ENCODE data around the gene CMIP.
"Not testable (repeated sequence)": the region's sequence is repeated elsewhere in the genome, so short reads cannot be mapped to it uniquely, and the experiment has no call there.

CMIP gene

GRCh38 chr16:81687131-81687456 is 242.5 kb downstream of the CMIP start:
- peaks cover 4% of the 10 kb centered on the region; the same call in 1 of the 2 replicates for H3K36me3 ChIP-seq (ENCODE audit: insufficient read depth, low read length)
- no peaks in the 10 kb centered on the region for H3K9me2 ChIP-seq (replicated peaks; ENCODE audit: low read depth, low read length)
- H2AFZ ChIP-seq (ENCODE audit: low read length): no peak overlapping the region
- TF ChIP-seq EZH2phosphoT487 (IDR thresholded peaks at IDR 0.05; ENCODE audit: borderline replicate concordance): no peak
- TF ChIP-seq CTCF (conservative IDR thresholded peaks at IDR 0.05; ENCODE audit: low read length): no peak
- H3F3A ChIP-seq (ENCODE audit: low read depth): no peaks in the 10 kb centered on the region
- H3K4me1 ChIP-seq (ENCODE audit: insufficient read depth, low read length, poor library complexity, severe bottlenecking): no peaks in the 10 kb centered on the region
- H3K9ac ChIP-seq (ENCODE audit: low read depth, low read length, poor library complexity, severe bottlenecking): no peak overlapping the region
- no peak overlapping the region for H3K4me3 ChIP-seq (ENCODE audit: low read length, poor library complexity, severe bottlenecking)
- H3K9me3 ChIP-seq (ENCODE audit: insufficient read depth, low read depth, low read length): no peaks in the 10 kb centered on the region
- no peaks in the 10 kb centered on the region for H3K27me3 ChIP-seq (ENCODE audit: insufficient read depth, low read length, poor library complexity, severe bottlenecking)
- H4K20me1 ChIP-seq (ENCODE audit: insufficient read depth, low read length, poor library complexity, severe bottlenecking): no peaks in the 10 kb centered on the region
- H3K79me2 ChIP-seq (ENCODE audit: insufficient read depth, low read length): no peaks in the 10 kb centered on the region
- no peak overlapping the region for H3K4me2 ChIP-seq (ENCODE audit: low read depth, low read length, poor library complexity, severe bottlenecking)

GRCh38 chr16:81688182-81688581 is 243.6 kb downstream of the CMIP start:
- no peaks in the 10 kb centered on the region for H3K9me3 ChIP-seq (ENCODE audit: insufficient read depth, low read depth, low read length)
- no peak overlapping the region for H3K9ac ChIP-seq (ENCODE audit: low read depth, low read length, poor library complexity, severe bottlenecking)
- H4K20me1 ChIP-seq (ENCODE audit: insufficient read depth, low read length, poor library complexity, severe bottlenecking): no peaks in the 10 kb centered on the region
- H2AFZ ChIP-seq (ENCODE audit: low read length): no peak overlapping the region
- no peaks in the 10 kb centered on the region for H3K9me2 ChIP-seq (replicated peaks; ENCODE audit: low read depth, low read length)
- no peaks in the 10 kb centered on the region for H3K79me2 ChIP-seq (ENCODE audit: insufficient read depth, low read length)
- H3K36me3 ChIP-seq (ENCODE audit: insufficient read depth, low read length): peaks cover 13% of the 10 kb centered on the region; the same call in 1 of the 2 replicates
- no peak overlapping the region for H3K4me3 ChIP-seq (ENCODE audit: low read length, poor library complexity, severe bottlenecking)
- TF ChIP-seq CTCF (conservative IDR thresholded peaks at IDR 0.05; ENCODE audit: low read length) (no peak), EZH2phosphoT487 (IDR thresholded peaks at IDR 0.05; ENCODE audit: borderline replicate concordance) (no peak)
- no peak overlapping the region for H3K4me2 ChIP-seq (ENCODE audit: low read depth, low read length, poor library complexity, severe bottlenecking)
- no peaks in the 10 kb centered on the region for H3F3A ChIP-seq (ENCODE audit: low read depth)
- no peaks in the 10 kb centered on the region for H3K27me3 ChIP-seq (ENCODE audit: insufficient read depth, low read length, poor library complexity, severe bottlenecking)
- H3K4me1 ChIP-seq (ENCODE audit: insufficient read depth, low read length, poor library complexity, severe bottlenecking): no peaks in the 10 kb centered on the region

GRCh38 chr16:81688839-81689238 is 244.2 kb downstream of the CMIP start:
- H3K36me3 ChIP-seq (ENCODE audit: insufficient read depth, low read length): peaks cover 20% of the 10 kb centered on the region; the same call in 1 of the 2 replicates
- H2AFZ ChIP-seq (ENCODE audit: low read length); H4K20me1 ChIP-seq (ENCODE audit: insufficient read depth, low read length, poor library complexity, severe bottlenecking); H3K9me3 ChIP-seq (ENCODE audit: insufficient read depth, low read depth, low read length); H3K4me3 ChIP-seq (ENCODE audit: low read length, poor library complexity, severe bottlenecking); H3K4me2 ChIP-seq (ENCODE audit: low read depth, low read length, poor library complexity, severe bottlenecking); H3K9me2 ChIP-seq (replicated peaks; ENCODE audit: low read depth, low read length); H3K4me1 ChIP-seq (ENCODE audit: insufficient read depth, low read length, poor library complexity, severe bottlenecking); H3K9ac ChIP-seq (ENCODE audit: low read depth, low read length, poor library complexity, severe bottlenecking); H3K79me2 ChIP-seq (ENCODE audit: insufficient read depth, low read length); H3K27me3 ChIP-seq (ENCODE audit: insufficient read depth, low read length, poor library complexity, severe bottlenecking); H3F3A ChIP-seq (ENCODE audit: low read depth): not testable (repeated sequence)

GRCh38 chr16:81692021-81692420 is 247.4 kb downstream of the CMIP start:
- TF ChIP-seq CTCF (conservative IDR thresholded peaks at IDR 0.05; ENCODE audit: low read length): no peak
- TF ChIP-seq EZH2phosphoT487 (IDR thresholded peaks at IDR 0.05; ENCODE audit: borderline replicate concordance): no peak
- Histone ChIP-seq H3K4me3 (ENCODE audit: low read length, poor library complexity, severe bottlenecking) (no peak overlapping the region), H3K27me3 (ENCODE audit: insufficient read depth, low read length, poor library complexity, severe bottlenecking) (no peaks in the 10 kb centered on the region), H4K20me1 (ENCODE audit: insufficient read depth, low read length, poor library complexity, severe bottlenecking) (no peaks in the 10 kb centered on the region), H3K4me2 (ENCODE audit: low read depth, low read length, poor library complexity, severe bottlenecking) (no peak overlapping the region), H3K9ac (ENCODE audit: low read depth, low read length, poor library complexity, severe bottlenecking) (no peak overlapping the region), H3K4me1 (ENCODE audit: insufficient read depth, low read length, poor library complexity, severe bottlenecking) (no peaks in the 10 kb centered on the region), H3K79me2 (ENCODE audit: insufficient read depth, low read length) (no peaks in the 10 kb centered on the region), H2AFZ (ENCODE audit: low read length) (no peak overlapping the region), H3F3A (ENCODE audit: low read depth) (no peaks in the 10 kb centered on the region), H3K9me2 (replicated peaks; ENCODE audit: low read depth, low read length) (no peaks in the 10 kb centered on the region), H3K36me3 (ENCODE audit: insufficient read depth, low read length) (peaks cover 35% of the 10 kb centered on the region; the same call in 1 of the 2 replicates), H3K9me3 (ENCODE audit: insufficient read depth, low read depth, low read length) (no peaks in the 10 kb centered on the region)

Measured in Loucy (cell line).